Skeletal muscle cell (primary cell): ENCODE measurements around the gene PSMD11.

ENCODE experiments used
- DNase-seq: peaks from one replicate; pipeline ENCODE4 v3.0.0-alpha.2; 2010; ENCODE audit warnings: low read depth
- H3K4me3 ChIP-seq: 2 replicates; pipeline ENCODE4 v1.5.1; 2011; ENCODE audit warnings: low read depth, mild to moderate bottlenecking, control low read depth, low read length, moderate library complexity

Gene PSMD11

DNA sequence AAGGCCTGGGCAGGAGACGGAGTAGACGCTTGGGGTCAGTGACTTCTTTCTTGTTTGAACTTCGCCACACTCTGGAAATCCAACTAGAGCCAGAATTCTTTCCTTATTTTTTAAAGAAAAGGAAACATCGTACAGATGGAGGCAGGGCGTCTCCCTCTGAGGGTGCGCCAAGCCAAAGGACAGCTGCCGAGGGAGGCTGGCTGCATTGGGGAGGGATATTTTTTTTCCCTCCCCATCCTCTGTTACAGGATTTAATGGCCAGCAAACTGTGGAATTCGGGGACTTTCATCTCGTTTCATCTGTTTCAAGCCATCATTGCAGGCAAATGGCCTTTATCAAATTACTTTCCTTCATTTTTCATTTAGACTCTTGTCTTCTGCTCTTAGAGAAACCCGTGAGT lies 58.4 kb downstream of the PSMD11 start:
- no peak for DNase-seq
- H3K4me3 ChIP-seq, result no peak overlapping the region

GRCh38 chr17:32503251-32504165 lies 59.2 kb downstream of the PSMD11 start:
- no peak for DNase-seq
- H3K4me3 ChIP-seq, result no peak overlapping the region

DNA sequence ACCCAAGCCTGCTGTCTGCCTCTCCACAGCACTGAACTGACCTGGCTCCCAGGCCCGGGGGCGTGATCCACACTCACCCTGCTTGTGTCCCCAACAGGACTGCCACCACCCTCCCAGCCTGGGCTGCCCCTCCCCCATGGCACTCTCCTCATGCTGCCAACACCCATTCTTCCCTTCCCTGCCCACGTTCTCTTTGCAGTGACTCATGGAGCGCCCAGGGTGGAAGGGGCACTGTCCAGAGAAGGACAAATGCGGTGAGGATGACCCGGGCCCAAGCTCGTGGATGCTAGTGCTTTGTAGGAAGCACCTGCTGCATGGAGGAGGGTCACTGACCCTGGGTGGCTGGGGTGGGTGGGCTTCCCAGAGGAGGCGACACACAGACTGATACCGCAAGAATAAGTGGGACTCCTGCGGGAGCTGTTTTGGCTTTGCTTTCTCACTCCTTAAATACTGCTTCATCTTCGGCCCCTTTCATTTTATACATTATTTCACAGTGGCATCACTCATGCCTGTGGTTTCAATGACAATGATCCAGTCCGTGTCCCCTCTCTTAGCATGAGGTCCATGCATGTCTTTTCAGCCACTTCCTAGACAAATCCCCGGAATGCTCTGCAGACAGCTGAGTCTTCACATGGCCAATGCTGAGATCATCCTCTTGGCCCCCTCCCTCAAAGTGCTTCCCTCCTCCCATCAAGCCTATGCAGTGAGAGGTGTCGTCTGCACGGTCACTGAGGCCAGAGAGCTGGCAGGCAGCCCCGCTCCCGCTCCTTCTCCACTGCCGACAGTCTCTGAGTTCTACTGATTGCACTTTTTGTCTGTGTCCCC lies 60.1 kb downstream of the PSMD11 start:
- no peak for DNase-seq
- H3K4me3 ChIP-seq, result no peak overlapping the region

DNA sequence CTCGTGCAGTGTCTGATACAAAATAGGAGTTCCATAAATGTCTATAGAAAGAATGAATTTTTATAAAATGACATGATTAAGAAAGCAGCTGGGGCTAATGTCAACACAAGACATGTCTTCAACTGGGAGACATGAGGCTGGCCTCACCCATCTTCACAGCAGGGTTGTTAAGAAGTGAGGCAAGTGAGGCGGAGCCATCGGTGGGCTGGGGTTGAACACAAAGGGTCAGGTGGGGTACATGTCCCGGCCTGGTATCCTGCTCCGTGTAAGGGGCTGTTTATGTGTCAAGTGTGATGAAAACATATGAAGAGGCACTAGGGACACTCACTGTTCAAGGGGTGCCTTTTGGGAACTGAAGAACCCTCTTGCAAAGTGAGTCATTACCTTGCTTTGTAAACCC lies 64.6 kb downstream of the PSMD11 start:
- H3K4me3 ChIP-seq, result no peak overlapping the region
- DNase-seq, result no peak

DNA sequence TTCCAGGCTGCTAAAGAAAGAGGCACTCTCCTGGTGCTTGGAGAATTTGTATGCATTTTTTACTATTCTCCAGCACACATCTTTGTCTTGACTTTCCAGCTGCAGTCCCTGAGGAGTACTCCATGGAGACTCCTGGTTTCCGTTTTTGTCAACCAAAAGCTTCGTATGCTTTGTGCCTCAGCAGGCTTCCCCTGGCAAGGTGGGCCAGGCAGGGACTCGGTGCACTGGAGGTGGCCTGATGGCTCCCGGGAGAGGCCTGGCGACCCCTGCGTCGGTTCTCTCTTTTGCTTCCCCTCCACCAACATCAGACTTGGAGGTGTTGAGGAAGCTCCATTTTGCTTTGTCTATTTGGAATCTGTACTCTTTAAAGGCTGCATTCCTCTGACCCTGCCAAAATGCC lies 66.2 kb downstream of the PSMD11 start:
- no peak overlapping the region for H3K4me3 ChIP-seq
- no peak for DNase-seq

DNA sequence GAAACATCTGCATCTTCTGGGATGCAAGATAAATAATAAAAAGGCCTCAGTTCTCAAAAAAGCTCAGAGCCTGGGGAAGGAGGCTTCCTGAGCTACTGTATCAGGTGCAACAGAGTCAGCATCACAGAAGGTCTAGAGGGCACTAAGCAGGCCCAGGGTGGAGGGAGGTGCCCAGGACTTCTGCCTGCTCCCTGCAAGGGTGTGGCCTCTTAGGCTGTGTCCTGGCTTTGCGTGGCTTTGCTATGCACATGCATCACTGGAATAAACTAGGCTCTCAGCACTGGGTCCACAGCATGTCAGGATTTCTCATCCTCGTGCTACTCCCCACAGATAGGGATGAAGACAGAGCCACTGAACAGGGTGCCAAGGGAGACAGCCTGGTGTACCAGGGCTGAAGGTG lies 68.0 kb downstream of the PSMD11 start:
- no peak overlapping the region for H3K4me3 ChIP-seq

GRCh38 chr17:32513579-32513978 lies 69.3 kb downstream of the PSMD11 start:
- no peak overlapping the region for H3K4me3 ChIP-seq
- no peak for DNase-seq

More for the DNA sequence above, 68.0 kb downstream of the PSMD11 start:
- DNase-seq, result no peak

- DNase-seq, result no peak
- no peak overlapping the region for H3K4me3 ChIP-seq
Measured at GRCh38 chr17:32514606-32515005, 70.3 kb downstream of the PSMD11 start.

- no peak for DNase-seq
- no peak overlapping the region for H3K4me3 ChIP-seq
Measured at GRCh38 chr17:32515677-32516383, 71.5 kb downstream of the PSMD11 start.

DNA sequence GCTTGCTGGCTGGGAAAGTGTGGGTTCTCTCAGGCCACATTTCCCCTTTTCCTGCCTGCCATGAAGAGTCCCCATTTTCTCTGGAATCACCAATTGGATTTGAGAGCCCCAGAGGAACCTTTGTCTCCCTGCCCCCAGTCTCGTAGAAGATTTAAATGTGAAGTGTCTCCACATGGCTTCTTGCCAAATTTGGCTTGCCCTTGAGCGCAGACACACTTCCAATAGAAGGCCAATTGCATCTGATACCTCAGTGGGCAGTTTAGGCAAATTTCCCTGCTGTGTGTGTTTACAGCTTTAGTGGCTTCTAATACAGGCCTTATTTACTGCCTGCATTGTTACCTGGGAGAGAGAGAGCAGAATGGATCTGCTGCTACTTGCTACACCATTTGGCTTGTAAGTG lies 72.1 kb downstream of the PSMD11 start:
- no peak for DNase-seq
- no peak overlapping the region for H3K4me3 ChIP-seq

DNA sequence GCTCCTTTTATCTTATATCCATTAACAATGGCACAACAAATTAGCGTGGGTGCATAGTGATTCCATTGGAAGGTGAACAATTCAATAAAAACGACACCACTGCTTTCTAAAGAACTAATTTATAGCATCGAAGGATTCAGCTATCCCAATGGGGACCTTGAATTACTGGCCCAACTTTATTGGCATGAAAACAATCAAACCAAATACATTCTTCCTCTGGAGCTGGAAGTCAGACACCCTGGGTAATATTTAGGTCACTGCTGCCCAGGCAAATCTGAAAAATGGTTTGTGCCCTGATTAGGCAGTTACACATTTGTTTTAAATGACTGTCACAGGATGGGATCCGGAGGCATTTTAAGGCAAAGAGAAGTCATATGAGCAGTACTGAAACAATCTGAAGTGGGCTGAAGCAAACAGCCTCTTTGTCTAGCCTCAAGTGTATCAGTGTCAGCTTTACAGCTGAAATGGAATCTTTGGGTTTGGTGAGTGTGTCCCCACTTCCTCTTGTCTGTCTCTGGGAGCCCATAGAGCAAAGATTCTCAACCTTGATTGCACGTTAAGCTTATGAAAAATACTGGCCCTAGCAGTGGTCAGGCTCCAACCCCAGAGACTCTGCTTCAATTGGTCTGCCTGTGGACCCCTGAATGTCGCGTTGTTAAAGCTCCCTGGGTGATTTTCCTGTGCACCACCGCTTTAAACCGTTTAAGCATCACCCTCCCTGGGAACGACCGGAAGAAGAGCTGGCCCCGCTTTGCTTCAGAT lies 72.8 kb downstream of the PSMD11 start:
- DNase-seq, result no peak

DNA sequence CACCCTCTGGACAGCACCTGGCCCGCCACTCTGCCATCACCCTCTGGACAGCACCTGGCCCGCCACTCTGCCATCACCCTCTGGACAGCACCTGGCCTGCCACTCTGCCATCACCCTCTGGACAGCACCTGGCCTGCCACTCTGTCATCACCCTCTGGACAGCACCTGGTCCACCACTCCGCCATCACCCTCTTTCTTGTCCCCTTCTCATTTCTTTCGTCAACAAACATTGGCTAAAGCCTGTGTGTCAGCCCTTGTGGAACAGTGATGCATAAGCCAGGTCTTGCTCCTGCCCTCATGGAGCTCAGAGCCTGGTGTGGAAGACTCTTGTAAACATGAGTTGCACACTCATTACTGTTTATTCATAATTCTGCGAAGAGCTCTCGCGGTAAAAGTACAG lies 73.7 kb downstream of the PSMD11 start:
- no peak overlapping the region for H3K4me3 ChIP-seq
- no peak for DNase-seq

More for the DNA sequence above, 72.8 kb downstream of the PSMD11 start:
- no peak overlapping the region for H3K4me3 ChIP-seq

- no peak for DNase-seq
- peak overlapping the region; percentile 46 for H3K4me3 ChIP-seq
Measured at GRCh38 chr17:32518646-32519227, 74.4 kb downstream of the PSMD11 start.

GRCh38 chr17:32519228-32520103 lies 75.2 kb downstream of the PSMD11 start:
- peak overlapping the region; percentile 46 for H3K4me3 ChIP-seq
- no peak for DNase-seq

GRCh38 chr17:32520104-32520701 lies 75.9 kb downstream of the PSMD11 start:
- H3K4me3 ChIP-seq, result peak overlapping the region; percentile 4
- no peak for DNase-seq

- DNase-seq, result no peak
- H3K4me3 ChIP-seq, result no peak overlapping the region
Measured at GRCh38 chr17:32520737-32521404, 76.6 kb downstream of the PSMD11 start.
